B cell (primary cell): ENCODE data around the gene GNB5.

ENCODE experiments used
- CTCF ChIP-seq: fragments of 200-600 bp; IDR thresholded peaks from one replicate; pipeline ENCODE4 v1.8.0; 2022; ENCODE audit warnings: antibody characterized with exemption, mild to moderate bottlenecking
- EZH2 ChIP-seq: IDR thresholded peaks from 2 replicates; pipeline ENCODE4 v1.6.1; 2012; ENCODE audit warnings: borderline replicate concordance, low read depth, mild to moderate bottlenecking, moderate library complexity, low read length; ENCODE audit not compliant: insufficient read depth, poor library complexity, severe bottlenecking

GRCh38 chr15:52191207-52191606 is at the start of gene GNB5:
- TF ChIP-seq CTCF (no peak), EZH2 (no peak)
